Activated T-cell treated with anti-CD3 and anti-CD28 coated beads, Interleukin-2, amount 50 U/mL, for 1 hour (primary cell): Measurements from ENCODE around the gene ITPKB.

Source experiments
- DNase-seq: peaks from one replicate; pipeline ENCODE4 v3.0.0-alpha.2; 2020

The ITPKB gene

DNA sequence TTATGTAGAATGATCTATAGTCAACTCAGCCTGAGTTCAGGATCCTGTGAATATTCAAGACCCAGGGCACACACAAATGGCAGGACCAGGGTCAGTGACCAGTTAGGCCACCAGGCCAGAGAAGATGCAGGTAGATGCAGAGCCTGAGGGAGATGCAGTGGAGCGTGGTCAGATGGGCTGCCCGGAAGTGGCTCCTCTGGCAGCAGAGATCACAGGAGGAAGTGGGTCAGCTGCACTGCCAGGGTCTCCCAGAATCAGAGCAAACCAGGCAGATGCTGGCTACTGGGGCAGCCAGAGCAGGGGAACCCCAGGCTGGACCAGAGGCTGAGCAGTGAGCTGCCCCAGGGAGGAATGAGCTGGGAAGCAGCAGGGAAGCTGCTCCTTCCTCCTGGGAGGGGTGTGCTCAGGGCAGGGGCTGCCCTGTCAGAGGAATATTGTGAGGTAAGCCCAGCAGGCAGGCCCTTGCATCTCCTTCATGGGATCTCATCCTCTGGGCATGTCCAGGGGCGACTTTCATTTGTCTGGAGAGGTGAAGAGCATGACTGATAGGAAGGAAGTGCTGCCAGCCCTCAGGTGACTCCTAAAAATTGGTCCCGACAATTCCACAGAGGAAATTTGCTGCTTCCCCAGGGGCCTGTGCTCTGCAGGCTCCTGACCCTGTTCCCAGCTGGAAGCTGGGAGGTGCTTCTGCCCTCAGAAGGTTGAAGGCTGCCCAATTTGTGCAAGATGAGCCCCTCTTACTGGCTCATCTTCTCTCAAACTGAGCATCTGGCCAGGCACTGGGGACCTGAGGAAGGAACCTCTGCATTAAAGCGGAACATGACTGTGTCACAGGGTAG is 141.2 kb downstream of the ITPKB start:
- DNase-seq, result no peak

DNA sequence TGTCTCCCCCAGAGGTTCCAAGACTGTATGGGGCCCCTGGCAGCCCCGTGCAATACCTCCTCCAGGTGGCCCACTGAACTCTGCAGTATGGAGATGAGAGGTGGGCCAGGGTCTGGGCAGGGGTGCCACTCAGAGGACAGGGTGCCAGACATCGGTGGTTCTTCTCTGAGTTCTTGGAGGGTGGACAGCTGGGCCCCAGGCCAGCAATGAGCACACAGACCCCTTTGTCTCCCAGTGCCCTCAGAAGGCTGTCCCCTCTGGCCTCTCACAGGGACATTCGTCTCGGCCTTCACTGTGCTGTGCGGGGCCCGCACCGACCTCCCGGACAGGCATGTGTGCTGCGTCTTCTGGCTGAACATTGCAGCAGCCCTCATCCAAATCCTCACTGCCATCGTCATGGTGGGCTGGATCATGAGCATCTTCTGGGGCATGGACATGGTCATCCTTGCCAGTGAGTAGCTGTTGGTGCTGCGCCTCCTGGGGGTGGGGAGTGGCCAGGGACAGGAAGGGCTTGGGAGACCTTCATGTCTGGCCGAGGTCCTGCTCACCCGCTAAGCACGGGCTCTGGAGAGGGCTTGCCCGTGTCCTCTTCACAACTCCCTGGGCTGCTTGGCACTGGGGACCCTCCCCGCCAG is 142.4 kb downstream of the ITPKB start:
- DNase-seq, result no peak

DNA sequence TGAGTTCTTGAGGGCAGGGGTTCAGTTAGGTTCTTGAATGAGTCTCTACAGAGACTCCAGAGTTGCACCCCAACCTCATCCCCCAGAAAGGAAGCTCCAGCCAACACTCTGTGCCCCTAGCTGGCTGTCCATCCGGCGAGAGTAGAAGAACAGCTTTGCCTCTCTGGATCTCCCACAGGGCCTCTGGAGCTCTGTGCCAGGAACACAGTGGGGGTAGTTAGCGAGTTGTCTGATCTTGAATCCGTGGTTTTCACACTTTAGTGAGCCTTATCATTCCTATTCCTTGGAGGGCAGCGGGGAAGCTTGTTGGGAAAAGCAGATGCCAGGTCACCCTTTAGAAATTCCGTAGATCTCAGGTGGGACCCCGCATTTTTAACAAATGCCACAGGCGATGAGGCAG is 145.5 kb downstream of the ITPKB start:
- no peak for DNase-seq

GRCh38 chr1:226590614-226591013 is 148.5 kb downstream of the ITPKB start:
- DNase-seq, result no peak

DNA sequence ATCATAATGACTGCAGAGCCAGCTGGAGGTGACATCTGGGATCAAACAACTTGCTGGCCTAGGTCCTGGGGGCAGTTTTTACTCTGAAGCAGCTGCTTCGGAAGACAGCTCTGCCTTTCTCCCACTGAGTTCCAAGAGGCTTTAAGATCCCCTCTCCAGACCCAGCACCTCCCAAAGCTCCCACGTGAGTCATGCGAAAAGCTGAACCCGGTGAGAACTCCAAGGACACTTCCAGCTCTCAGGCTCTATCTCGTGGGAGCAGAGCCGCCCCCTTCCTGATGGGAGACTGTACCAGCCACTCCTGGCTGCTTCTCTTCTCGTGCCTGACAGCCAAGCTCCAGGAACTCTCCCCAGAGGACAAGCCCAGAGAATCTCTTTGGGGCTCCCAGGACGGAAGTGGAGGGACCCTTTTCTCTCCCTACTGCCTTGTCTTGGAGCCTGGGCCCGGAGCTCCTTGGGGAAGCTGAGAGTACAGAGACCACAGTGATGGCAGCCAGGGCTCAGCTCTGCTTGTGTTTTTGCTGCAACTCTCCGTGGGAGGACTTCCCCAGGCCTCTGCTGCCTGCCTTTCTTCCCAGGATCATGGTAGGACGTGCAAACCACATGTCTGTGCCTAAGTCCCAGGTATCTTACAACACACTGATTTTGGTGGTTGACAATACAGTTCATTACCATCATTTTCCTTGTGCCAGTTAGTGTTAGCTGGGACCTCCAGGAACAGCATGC is 149.9 kb downstream of the ITPKB start:
- DNase-seq, result no peak

DNA sequence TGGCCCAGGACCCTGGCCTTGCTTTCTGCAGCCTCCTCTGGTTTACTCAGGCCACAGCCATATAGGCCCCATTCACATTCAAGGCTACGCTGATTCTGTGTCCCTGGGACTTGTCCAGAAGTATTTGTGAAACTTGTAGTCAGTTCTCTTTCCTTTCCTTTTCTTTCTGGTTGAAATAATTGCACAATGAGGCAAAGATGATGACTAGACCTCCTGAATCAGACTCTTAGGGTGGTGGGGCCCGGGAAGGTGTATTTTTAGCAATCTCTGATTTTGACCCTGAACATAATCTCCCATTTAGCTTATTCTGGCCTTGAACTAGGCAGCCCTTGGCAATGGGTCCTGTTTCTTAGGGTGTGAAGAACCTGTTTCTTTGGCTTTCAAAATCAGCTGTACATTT is 150.6 kb downstream of the ITPKB start:
- DNase-seq, result no peak

GRCh38 chr1:226586650-226587422 is 152.2 kb downstream of the ITPKB start:
- DNase-seq, result no peak

GRCh38 chr1:226586116-226586515 is 153.0 kb downstream of the ITPKB start:
- no peak for DNase-seq

DNA sequence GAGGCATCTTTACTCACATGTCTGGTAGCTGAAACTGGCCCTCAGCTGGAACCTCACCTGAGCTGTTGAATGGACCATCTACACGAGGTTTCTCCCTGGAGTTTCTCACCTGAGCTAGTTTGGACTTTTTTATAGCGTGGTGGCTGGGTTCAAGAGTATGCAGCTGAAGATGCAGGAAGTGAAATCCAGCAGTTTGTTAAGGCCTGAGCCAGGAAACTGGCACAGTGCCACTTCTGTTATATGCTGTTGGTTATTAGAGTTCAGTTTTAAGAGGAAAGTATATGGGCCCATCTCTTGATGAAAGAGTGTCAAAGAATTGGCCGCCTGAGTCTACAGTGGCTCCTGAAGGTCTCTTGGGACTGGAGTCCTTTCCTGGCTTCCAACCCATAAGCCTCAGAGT is 154.9 kb downstream of the ITPKB start:
- DNase-seq, result no peak

- no peak for DNase-seq
These were observed 156.1 kb downstream of the ITPKB start for GRCh38 chr1:226582966-226583365.
